DMS 273 (cell line): ENCODE data around the gene LCE2C.
"Not testable (repeated sequence)": the region's sequence is repeated elsewhere in the genome, so short reads cannot be mapped to it uniquely, and the experiment has no call there.

Experiments
- DNase-seq: peaks from one replicate; lab custom pipeline; 2025; ENCODE audit not compliant: unreplicated experiment; lab: John Stamatoyannopoulos, UW

Gene LCE2C, protein sequence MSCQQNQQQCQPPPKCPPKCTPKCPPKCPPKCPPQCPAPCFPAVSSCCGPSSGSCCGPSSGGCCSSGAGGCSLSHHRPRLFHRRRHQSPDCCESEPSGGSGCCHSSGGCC

DNA sequence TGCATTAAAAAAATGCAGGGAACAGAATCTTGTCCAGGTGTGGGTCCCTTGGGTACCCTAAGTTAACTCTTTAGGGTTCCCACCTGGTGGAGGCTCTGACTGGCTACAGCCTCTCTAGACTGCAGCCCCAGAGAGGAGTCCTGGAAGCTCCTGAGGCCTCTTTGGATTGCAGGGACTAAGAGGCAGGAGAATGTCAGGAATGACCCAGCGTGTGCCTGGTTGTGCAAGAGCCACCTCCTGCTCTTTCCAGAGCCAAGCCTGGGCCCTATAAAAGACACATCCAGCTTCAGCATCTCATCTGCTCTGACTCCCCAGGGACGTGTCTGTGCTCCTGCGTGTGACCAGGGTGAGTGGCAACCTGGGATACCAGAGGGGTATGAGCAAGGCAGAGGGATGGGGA, at the start of gene LCE2C:
TSS of gene LCE2C (plus strand) at position 297 of the 400 bp plus-strand sequence. CDS start 737 bp downstream, outside the sequence.
- DNase-seq: not testable (repeated sequence)

DNA sequence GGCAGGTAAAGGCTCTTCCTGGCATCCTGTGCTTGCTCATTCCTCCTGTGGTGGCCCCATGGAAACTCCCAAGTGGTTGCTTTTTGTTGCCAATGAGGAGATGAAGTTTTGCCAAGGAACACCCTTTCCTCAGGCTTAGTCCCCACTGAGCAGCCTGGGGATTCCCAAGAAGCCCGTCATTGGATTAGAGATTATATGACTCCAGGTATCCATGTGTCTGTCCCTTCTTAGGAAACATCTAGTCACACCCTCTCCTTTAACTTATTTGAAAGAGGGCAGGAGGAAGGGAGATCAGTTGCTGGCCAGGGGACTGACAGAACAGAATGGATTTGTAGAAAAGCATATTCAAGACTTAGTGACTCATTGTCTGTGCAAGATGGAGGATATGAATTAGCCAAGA, 48.3 kb upstream of the LCE2C start:
- no peak for DNase-seq

DNA sequence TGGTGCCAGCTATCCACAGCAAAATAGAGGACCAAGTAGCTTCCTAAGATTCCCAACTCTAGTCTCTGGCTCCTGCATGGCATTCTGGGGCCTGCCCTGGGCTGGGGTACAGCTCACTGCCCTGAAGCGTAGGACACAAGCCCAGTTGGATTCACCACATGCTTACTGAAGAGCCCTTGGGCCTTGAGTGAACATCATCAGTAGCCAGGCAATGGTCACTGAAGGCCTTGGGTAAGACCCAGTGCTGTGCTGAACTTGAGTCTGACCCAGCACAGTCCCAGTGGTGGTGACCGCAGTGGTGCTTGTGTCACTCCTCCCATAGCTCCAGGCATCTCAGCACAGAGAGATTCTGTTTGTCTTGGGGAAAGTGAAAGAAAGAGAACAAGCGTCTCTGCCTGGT, 44.5 kb upstream of the LCE2C start:
- no peak for DNase-seq

DNA sequence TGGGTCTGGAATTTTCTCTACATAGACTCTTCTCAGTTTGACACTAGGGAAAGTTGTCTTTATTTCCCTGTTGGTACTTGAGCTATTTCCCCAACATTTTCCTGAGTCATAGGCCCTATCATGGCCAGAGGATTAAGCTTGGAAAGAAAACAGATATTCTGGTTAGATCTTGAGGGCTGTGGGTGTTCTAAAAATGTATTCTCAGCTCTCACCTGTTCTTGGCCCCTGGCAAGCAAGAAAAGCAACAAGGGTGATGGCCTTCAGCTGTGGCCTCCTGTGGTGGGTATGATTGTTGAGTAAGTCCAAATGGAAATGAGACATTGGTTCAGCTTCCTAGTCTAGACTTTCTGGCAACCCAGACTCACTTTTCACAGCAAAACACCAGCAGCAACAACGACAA, 34.7 kb upstream of the LCE2C start:
- DNase-seq: no peak

DNA sequence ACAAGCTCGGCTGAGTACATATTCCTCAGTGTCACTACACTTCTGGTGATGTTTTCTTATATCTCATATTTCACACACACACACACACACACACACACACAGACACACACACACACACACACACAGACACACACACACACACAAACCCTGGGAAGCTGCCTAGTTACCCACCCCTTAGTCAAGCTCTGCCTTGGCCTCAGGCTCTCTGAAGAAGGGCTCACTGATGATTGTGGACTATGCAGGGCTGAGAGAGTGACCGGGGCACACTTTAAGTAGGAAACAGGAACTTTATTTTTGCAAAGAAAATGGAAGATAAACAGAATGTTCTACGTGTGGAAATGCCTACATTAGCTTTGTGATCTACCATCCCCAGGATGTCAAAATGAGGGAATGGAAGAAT, 31.1 kb upstream of the LCE2C start:
- no peak for DNase-seq

DNA sequence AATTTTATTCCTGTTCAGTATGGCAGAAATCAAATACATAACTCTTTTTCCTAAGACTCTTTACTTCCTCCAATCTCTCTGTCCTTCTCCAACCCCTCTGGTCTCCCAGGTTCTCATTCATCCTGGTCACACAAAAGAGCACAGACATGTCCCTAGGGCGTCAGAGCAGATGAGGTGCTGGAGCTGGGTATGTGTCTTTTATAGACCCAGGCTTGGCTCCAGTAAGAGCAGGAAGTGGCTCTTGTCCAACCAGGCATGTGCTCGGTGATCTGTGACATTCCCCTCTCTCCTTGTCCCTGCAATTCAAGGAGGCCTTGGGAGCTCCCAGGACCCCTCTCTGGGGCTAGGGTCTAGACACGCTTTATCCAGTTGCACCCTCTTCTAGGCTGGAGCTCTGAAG, 29.9 kb upstream of the LCE2C start:
- DNase-seq: no peak

DNA sequence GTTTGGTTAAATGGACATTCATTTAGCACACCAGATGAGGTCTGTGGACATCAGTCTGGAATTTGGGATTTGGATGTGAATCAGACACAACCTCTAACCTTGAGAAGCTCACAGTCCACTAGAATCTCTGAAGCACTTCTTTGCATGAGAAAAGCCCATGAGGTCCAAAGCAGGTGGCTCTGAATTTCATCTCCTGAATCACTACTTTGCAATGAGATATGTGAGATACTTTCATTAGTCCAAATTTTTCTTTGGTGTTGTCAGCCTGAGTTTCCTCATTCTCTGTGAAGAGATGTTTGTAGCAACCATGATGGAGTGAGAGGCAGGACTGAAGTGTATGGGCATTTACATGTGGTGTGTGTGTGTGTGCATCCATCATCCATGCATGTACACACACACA, 28.4 kb upstream of the LCE2C start:
- no peak for DNase-seq

DNA sequence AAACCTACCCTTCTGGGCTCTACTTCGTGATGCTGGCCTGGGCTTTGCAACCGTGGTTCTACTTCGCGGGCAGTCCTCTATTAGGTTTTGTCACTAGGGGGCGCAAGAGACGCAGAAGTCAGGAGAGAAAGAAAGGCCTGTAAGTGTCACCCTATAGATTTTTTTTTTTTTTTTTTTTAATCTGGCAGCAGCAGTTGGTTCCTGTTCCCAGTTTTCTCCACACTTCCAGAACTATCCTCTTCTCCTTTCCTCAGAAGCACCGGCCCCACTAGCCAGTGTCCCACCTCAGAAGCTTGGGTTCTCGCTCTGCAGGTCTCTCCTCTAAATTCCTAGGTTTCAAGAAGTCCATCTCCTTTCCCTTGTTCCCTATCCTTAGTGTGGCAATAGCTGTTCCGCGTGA, 21.0 kb upstream of the LCE2C start:
- peak; percentile 75 for DNase-seq

DNA sequence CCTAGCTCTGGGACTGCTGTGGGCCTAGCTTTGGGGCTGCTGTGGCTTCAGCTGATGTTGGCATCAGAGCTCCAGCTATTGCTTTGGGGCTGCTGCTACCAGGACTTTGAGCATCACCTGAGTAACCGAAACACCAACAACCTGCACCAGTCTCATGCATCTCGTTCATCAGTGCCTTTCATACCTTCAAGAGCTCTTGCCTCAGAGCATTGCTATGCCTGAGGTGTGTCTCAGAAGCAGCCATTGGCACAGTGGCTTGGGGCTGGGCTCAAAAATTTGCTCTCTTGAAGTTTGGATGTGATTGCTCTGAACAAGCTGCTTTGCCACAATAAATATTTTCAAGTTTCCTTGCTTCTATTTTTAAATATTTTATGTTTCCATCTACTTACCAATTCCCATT, 18.6 kb upstream of the LCE2C start:
- DNase-seq: no peak

DNA sequence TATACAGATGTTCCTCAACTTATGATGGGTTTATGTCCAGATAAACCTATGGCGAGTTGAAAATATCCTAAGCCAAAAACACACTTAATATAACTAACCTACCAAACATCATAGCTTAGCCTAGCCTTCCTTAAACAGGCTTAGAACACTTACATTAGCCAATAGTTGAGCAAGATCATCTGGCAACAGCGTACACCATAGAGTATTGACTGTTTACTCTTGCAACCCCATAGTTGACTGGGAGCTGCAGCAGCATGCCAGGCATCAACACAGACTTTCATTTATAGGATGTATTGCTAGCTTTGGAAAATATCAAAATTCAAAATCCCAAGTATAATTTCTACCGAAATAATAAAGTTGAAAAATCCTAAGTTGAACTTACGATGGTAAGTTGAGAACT, 17.4 kb upstream of the LCE2C start:
- no peak for DNase-seq

DNA sequence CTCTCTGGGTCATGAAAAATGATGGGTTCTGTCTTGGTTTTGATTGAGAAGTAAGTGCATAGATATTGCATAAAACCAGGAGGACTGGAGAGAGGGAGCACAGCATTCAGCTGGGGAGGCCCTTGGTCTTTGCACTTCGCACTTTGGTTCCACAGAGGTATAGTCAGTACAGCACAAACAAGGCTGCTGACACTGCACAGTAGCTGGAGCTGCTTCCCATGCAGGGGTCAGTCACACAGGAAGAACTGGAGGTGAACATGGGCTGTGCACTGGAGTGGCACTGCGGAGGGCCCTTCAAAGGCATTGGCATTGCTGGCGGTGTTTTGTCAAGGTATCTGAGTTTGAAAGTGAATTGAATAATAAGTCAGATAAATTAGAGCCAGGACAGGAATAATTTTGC, 16.4 kb upstream of the LCE2C start:
- DNase-seq: no peak

DNA sequence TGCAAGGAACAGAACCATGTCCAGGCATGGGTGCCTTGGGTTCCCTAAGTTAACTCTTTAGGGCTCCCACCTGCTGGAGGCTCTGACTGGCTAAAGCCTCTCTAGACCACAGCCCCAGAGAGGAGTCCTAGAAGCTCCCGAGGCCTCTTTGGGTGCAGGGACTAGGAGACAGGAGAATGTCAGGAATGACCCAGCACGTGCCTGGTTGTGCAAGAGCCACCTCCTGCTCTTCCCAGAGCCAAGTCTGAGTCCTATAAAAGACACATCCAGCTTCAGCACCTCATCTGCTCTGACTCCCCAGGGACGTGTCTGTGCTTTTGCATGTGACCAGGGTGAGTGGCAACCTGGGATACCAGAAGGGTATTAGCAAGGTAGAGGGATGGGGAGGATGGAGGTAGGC, 12.0 kb upstream of the LCE2C start, which contains the start of gene LCE2D:
TSS of gene LCE2D (plus strand) at position 283 of the 400 bp plus-strand sequence. CDS start 726 bp downstream, outside the sequence.
- DNase-seq: no peak

DNA sequence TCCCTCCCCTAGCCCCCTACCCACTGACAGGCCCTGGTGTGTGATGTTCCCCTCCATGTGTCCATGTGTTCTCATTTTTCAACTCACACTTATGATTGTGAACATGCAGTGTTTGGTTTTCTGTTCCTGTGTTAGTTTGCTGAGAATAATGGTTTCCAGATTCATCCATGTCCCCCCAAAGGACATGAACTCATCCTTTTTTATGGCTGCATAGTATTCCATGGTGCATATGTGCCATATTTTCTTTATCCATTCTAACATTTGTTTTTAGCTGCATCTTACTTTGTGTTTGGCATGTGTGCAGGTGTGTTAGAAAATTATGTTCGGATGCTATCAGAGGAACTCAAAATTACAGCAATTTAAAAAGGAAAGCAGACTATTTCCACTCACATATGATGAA, 8.9 kb upstream of the LCE2C start:
- not testable (repeated sequence) for DNase-seq

DNA sequence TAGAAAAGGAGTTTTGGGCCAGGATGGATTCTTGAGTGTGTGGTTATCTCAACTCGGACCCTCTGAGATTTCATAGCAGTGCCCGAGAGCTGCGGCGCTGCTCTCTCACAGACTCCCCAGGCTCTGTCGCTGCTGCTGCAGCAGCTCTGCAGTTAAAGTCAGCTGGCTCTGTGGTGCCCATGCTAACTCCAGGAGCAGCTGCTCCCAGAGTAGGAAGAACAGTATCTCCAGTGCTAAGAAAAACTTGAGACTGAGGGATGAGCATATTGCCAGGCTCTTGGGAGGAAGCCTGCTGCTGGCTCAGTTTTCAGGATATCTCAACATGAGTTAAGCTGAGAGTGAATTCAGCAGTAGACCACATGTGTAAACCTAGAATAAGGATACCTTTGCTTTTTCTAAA, 7.4 kb upstream of the LCE2C start:
- DNase-seq: no peak

DNA sequence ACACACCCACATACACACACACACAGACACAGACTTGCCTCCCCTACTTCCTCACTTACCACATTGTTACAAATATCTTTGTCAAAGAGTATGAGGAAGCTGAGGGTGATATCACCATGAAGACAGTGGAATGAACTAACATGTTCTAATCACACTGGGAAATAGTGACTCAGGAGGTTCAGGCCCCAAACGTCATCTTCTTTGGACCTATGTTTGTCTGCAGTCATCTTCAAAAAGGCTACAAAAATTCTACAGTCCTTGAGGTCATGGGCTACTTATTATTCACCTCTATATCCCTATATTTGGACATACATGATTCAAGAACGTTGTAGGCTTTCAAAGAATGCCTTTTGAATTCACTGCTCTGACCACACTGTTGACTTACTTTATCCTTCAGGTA, 2.1 kb upstream of the LCE2C start:
- no peak for DNase-seq

DNA sequence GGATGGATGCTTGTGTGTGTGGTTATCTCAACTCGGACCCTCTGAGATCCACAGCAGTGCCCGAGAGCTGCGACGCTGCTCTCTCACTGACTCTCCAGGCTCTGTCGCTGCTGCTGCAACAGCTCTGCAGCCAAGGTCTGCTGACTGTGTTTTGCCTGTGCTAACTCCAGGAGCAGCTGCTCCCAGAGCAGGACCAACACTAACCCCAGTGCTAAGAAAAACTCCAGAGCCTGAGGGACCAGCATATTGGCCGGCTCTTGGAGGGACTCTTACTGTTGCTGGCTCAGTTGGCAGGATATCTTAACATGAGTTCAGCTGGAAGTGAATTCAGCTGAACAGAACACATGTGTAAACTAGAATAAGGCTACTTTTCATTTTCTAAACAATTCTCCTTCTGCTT, 4.4 kb downstream of the LCE2C start:
- no peak for DNase-seq

DNA sequence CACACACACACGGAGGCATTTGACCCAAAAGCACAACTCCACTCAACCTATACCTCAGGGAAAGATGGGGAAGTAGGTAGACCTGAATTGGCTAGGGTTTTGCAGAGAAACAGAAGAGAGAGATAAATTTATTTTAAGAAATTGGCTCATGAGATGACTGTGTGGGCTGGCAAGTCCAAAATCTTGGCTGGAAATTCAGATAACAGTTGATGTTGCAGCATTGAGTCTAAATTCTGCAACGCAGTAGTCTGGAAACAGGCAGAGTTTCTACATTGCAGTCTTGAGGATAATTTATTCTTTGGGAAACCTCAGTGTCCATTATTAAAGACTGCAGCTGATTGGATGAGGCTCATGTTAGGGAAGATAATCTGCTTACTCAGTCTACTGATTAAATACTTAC, 6.5 kb downstream of the LCE2C start:
- no peak for DNase-seq

DNA sequence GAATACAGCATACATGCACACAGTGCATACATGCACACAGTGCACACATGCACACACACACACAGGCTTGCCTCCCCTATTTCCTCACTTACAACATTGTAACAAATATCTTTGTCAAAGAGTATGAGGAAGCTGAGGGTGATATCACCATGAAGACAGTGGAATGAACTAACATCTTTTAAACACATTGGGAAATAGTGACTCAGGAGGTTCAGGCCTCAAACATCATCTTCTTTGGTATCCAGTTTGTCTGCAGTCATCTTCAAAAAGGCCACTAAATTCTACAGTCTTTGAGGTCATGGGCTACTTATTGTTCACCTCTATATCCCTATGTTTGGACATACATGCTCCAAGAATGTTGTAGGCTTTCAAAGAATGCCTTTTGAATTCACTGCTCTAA, 8.8 kb downstream of the LCE2C start:
- no peak for DNase-seq

DNA sequence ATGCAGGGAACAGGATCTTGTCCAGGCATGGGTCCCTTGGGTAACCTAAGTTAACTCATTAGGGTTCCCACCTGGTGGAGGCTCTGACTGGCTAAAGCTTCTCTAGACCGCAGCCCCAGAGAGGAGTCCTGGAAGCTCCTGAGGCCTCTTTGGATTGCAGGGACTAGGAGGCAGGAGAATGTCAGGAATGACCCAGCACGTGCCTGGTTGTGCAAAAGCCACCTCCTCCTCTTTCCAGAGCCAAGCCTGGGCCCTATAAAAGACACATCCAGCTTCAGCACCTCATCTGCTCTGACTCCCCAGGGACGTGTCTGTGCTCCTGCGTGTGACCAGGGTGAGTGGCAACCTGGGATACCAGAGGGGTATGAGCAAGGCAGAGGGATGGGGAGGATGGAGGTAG, 10.7 kb downstream of the LCE2C start, which contains the start of gene LCE2B:
TSS of gene LCE2B (plus strand) at position 301 of the 400 bp plus-strand sequence. CDS start 721 bp downstream, outside the sequence.
- DNase-seq: not testable (repeated sequence)

DNA sequence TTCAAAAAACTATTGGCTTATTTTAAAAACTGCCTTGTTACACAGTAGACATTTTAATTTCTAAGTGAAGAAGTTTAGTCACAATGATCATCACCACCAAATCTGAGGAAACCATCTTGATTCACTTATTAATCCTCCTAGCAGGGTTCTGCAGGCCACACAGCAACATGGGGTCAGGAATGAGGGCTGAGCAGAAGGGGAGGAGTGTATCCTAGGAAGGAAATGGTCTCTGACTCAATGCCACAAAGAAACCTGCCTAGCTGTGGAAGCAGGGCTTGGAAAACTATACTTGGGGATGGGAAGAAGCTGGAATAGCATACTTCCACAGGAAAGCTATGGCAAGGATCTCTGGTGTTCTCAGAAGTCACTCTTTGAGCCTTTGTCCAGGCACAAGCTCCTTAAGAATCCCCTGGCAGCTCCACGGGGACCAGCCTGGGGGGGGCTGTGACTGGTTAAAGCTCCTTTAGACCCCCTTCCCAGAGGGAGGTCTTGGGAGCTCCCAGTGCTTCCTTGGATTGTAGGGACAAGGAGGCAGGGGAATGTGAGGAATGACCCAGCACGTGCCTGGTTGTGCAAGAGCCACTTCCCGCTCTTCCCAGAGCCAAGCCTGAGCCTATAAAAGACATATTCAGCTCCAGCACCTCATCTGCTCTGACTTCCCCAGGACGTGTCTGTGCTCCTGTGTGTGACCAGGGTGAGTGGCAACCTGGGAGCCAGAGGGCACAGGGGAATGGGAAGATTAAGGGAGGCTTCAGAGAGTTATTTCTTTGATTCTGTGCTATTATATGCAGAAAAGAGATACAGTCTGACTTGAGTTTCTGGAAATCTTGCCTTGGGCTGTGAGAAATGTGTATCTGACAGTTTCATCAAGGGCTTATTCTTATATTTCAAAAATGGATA, 22.9 kb downstream of the LCE2C start, which contains the start of gene LCE2A:
TSS of gene LCE2A (plus strand) at position 645 of the 900 bp plus-strand sequence. CDS start 557 bp downstream, outside the sequence.
- DNase-seq: no peak

DNA sequence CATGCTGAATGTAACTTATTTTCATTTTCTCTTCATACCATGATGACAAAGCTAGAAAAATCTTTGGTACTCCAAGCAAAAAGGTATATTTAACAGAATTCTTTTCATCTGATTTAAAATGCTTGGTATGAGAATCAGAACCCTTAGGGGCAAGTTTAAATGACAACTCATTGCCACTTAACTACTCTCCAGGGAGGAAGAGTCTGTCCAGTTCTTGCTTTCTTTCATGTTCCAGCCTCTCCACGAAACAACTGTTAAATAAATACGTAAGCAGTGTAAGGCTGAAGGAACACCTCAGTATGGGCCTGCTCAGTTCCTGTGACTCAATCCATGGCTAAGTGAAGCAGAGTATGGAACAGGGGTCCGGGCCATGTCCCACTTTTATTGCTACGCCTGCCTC, 24.7 kb downstream of the LCE2C start:
- no peak for DNase-seq

DNA sequence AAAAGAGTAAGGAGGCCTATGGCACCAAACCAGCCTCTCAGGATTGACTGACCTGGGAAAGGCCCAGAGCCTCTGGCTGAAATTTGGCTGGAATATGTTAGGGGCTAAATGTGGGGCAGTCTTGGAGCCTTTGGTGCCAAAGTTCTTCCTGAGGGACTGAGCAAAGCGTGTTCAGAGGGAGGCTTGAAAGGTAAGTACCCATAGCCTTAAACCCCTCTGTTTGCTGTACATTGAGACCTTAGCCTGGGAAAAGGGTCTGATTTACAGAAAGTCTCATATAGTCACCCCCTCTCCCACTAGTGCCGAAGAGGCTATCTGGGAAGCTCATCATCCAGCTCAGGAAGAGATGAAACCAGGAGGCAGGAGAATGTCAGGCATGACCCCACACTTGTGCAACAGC, 32.8 kb downstream of the LCE2C start, which contains the start of gene LCE4A:
TSS of gene LCE4A (plus strand) at position 301 of the 400 bp plus-strand sequence. CDS start 916 bp downstream, outside the sequence.
- no peak for DNase-seq
